ENCODE measurements around the gene WNK2.
"Not testable (repeated sequence)": the region's sequence is repeated elsewhere in the genome, so short reads cannot be mapped to it uniquely, and the experiment has no call there.

Gene WNK2

DNA sequence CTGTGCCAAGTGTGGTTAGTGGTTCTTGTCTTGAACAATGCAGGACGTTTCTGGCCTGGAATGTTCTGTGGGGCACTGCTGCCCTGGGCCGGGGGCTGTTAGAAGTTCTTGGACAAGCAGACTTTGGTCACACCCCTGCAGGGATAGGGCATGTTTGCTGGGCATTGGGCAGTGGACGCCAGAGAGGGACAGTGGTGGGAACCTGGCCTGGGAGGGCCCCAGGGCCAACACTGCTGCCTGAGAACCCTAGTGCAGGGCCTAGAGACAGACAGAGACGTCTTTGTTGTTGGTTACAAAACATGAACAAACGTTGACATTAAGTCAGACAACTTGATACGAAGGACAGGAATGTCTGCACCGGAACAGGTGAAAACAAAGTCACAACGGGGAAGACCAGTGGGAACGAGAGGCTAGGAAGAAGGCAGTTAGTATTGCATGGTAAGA lies 57.0 kb downstream of the WNK2 start:
- DNase-seq, result no peak

DNA sequence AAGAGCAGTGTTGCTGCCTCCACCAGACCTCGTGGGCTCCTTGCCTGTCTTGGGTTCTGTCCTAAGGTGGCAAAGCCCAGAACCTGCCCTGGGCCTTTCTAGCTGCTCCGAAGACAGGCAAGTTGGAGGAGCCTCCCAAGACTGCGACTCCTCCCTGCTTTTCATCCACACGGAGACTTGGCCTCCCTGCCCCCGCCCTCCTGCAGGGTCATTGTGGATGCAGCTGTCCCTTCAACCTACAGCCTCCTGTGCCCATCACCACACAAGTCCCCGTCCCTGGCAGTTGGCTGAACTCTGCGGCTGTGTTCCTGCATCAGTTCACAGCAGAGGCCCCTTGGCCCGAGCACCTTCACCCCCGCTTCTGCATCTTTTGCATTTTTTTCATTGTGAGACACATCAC lies 59.2 kb downstream of the WNK2 start:
- DNase-seq, result no peak

DNA sequence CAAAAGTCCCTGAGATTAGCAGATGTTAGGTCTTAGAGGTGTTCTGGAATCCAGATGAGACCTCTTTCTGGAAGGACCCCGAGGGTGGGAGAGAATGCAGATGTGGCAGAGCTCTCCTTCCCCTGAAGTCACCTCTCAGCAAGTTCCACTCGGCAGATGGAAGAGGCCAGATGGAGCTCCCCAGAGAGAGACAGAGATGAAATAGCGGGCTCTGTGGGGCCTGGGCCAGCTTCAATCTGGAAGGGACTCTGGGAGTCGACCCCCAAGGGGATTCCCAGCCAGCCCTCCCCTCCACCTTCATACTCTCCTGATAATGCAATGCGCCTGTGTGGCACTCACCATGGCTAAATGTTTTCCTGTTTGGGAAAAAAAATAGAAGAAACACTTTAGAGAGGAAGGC lies 60.2 kb downstream of the WNK2 start:
- DNase-seq, result peak; percentile 86 to 94

DNA sequence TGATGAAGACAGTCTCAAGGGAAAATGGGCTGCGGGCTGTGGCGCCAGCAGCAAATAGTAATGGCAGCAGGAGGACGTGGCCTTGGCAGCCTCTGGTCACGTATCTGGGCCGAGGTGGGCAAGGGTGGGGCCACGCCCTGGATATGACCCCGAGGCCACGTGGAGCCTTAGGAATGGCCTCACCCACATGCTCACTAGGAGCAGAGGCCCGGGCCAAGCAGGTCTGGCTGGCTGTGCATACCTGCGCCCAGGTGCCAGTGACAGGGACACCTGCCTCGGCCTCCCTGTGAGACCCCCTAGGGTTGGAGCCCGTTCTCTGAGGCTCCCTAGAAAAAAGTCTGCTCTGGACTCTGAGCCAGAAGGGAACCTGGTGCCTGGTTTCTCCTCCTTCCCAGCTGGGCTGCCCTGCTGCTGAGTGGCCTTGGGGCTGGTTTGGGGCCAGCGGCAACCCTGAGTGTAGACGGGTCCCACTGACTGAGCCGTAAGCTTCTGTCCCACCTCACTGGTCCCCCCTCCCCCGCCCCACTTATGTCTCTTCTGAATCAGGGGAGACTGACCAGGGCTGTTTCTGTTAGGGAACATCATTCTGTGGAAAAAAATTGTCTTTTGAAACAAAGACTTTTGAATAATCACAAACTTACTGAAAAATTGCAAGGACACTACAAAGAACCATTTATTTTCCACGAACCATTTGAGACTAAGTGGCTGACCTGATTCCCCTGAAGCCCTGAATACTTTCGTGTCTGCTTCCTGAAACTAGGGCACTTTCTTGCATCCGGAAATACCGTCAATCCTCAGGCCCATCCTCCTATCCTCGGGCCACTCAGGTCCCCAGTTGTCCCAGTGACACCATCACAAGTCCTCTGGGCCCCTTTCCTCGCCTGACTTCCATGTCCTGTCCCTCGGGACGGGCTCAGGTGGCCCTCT lies 60.8 kb downstream of the WNK2 start:
- peak in 1 of 2 experiments; percentile 27 for DNase-seq

DNA sequence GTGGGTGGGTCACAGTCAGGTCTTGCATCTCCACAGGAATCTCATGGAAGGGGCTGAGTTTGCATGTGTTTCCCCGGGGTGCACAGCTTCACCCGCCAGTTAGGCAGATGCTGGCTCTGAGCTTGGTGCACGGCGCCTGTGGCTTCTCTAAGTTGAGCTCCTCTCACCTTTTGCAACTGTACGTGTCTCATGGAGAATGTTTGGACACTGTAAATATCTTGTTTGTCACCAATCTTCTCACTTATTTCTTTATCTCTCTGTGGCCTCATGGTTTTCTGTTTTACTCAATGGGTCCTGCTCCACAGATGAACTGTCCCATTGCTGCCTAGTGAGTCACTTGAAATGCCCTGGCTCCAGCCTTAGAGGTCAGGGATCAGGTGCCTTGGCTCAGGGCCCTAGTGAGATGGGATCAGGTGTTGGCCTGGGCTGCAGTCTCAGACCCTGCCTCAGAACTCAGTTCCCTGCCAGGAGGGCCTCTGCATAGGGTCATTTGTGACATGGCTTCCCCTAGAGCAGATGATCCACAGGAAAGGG lies 61.6 kb downstream of the WNK2 start:
- no peak for DNase-seq

DNA sequence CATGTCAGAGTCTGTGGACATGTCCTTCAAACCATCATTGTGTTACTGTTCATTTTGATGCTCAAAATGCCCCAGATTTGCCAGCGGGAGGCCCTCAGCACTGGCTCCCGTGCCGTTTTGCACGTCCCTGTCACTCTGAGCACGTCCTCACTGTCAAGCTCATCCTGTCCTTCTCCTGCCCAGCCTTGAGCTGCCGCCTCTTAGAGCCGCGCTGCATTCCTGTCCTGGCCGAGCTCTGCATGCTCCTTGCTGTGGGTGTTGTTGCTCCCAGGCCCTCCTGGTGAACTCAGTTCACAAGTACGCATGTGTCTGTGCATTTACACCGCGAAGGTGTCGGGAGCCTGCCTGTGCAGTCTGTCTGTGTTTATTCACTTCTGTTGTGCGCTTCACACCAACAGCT lies 62.2 kb downstream of the WNK2 start:
- DNase-seq, result no peak

DNA sequence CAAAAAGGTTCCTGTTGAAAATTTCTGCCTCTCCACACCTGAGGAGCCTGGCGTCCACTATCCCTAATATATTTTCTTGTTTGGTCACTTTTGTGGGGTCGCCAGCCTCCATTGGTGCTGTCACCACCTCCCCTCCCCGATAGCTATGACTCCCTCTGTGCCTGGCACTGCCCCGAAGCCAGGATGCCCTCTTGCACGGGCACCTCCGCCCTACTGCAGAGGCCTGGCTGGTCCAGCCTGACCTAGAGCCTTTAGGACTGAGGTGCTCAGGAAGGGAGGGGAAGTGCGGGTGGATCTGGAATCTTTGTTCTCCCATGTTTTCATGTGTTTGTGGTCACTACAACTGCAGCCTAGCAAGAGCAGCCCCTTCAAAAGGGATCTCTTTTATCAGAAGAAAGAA lies 62.6 kb downstream of the WNK2 start:
- no peak for DNase-seq

DNA sequence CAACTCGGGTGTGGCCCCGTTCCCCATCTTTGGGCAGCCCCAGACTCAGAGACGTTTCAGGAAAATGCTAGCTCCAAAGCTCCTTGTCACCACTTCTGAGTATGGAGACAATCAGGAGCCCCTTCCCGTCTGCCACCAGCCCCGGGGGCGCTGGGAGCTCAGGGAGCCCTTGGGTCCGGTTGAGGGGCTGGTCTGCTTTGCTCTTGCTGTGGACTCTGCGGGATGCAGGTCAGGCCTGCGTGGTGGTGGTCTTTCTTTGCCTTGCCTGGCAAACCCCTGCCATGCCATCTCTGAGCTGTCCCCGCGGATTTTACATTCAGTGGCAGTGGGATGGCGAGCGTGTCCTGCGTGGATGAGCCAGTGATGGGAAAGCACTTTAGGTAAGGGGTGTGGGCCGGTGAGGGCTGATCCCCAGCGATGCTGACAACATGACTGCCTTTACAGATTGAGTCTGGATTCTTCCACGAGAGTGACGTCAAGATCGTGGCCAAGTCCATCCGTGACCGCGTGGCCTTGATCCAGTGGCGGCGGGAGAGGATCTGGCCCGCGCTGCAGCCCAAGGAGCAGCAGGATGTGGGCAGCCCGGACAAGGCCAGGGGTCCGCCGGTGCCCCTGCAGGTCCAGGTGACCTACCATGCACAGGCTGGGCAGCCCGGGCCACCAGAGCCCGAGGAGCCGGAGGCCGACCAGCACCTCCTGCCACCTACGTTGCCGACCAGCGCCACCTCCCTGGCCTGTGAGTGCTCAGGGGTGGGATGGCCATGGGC lies 63.3 kb downstream of the WNK2 start:
- DNase-seq, result no peak

DNA sequence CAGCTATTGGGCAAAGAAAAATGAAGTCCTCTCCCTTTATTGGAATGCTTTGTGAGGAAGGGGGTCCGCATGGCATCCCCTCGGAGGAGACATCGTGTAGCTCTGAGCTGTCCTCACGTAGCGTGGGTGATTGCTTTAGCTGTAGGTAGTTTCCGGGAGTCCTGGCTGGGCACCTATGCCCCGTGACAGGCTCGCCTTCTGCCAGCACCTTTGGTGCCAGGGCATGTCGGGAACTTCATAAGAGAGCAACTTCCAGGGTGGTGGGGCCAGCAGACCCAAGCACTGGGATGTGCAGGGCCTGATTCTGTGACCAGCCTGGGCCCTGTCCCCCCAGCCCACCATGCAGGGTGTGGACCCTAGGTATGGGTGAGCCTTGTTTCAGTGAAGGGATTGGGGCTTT lies 64.0 kb downstream of the WNK2 start:
- DNase-seq, result no peak

DNA sequence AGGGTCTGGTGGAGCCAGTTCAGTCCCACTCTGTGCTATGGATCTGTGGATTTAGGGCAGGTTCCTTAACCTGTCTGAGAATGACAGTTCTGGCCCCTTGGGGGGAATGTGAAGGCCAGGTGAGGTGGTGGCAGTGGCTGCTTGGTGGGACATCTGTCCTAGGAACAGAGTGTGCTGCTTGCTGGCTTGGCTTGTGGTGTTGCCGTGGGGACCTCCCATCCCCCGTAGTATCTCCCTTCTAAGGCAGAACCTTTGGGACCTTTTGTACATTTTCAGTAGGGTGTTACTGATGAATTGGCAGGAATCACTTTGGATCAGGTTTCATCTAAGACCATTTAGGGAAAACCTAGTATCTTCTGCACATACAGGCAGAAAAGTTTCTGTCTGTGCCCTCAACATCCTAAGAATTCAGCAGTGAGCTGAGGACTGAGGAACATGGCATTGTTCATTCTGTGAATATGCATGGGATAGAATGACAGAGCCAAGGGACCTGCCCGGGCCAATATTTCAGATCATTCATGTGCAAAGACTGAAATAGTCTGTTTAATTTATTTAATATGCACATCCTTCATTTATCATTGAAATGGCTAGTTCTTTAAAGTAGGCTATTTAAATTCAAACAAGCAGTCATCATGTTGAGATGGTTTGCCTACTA lies 64.6 kb downstream of the WNK2 start:
- no peak for DNase-seq

DNA sequence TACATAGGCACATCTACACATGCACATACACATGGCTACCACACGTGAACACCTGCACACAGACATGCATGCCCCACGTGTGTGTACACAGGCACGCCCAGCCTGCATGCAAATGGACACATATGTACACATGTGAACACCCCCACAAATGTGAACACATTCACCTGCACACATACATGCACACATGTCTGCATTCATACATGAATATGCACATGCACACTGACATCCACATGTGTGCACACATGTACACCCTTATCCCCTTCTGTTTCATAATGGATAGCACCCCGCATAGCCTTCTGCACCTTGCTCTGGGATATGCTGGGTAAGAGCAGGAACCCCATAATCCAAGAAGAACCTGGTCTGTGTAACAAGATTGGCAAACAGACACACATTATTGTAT lies 66.2 kb downstream of the WNK2 start:
- no peak for DNase-seq

DNA sequence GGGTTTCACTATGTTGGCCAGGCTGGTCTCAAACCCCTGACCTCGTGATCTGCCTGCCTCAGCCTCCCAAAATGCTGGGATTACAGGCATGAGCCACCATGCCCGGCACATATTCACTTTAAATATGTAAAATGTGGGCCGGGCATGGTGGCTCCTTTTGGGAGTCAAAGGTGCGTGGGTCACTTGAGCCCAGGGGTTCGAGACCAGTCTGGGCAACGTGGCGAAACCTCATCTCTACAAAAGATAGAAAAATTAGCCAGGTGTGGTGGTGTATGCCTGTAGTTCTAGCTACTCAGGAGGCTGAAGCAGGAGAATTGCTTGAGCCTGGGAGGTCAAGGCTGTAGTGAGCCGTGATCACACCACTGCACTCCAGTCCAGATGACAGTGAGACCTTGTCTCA lies 67.4 kb downstream of the WNK2 start:
- not testable (repeated sequence) for DNase-seq

DNA sequence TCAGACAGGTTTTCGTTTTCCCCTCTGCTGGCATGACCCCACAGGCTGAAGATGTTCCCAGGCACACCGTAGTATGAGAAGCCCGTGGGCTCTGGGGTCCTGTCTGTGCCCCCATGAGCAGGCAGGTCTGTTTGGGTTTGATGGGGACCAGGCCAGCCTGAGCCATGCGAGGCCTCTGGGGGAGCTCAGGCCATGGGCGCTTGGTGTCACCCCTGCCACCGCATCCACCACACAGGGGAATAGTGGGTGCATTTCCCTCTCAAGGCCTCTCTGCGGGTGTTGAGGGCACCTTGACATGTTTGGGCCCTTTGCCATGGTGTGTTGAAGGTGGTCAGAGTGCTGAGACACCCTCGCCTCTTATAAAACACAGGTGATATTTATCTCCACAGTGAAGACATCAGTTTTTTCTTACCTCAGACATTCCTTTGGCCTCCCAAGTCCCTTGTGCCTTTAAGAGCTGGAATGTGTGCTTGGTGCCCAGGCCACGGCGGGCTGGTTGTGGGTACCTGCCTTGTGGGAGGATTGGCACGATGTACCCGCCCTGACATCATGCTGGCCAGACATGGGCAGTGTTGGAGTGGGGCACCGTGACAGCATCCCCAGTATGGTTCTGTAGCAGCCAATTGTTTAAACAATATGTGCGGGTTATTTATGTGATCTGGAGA lies 68.3 kb downstream of the WNK2 start:
- DNase-seq, result no peak

DNA sequence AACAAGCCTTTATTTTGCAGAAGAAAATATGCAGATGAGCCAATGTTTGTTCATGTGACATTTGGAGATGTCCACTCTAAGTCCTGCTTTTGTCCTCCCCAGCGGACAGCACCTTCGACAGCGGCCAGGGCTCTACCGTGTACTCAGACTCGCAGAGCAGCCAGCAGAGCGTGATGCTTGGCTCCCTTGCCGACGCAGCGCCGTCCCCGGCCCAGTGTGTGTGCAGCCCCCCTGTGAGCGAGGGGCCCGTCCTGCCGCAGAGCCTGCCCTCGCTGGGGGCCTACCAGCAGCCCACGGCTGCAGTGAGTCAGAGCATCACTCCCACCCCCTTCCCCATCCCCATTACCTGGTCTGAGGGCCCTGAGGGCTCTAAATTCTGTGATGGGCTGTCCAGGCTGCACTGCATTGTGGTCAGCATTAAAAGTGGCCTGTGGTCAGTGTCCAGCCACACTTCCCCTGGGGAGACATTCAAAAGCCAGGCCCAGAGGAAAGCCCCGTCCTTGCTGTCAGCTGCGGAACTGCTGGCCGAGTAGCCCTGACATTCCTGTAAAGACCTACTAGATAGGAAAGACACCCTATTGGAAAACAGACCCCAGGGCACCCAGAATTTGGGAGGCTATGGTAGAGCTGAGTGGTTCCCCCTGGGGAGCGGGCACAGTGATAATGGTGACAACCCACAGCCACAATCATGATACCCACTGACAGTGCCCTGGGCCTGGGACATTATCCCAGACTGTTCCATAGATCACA lies 69.0 kb downstream of the WNK2 start:
- DNase-seq, result no peak

DNA sequence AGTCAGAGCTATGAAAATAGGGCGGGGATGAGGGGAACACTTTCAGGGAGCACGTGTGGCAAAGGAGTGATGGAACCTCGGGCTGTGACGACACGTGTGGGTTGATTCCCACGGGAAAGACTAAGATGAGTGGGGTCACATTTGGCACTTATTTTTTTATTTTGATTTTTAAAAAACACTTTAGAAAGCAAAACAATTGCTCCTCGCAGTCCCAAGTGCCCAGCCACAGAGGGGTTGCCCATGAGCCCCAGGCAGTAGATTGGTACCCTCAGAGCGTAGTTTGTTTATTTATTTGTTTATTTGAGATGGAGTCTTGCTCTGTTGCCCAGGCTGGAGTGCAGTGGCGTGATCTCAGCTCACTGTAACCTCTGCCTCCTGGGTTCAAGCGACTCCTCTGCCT lies 69.7 kb downstream of the WNK2 start:
- no peak for DNase-seq

DNA sequence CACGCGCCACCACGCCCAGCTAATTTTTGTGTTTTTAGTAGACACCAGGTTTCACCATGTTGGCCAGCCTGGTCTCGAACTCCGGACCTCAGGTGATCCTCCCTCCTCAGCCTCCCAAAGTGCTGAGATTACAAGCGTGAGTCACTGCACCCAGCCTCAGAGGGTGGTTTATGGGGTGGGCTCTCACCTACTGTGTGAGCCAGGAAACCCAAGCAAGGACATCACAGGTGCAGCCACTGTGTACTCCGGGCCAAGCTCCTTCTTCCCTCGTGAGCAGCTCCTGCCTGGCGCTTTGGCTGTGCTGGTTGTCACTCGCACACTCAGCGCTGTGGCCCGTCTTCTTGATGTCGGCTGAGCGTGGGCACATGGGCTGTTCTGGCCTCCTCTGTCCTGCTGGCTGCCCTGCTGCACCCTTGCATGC lies 70.1 kb downstream of the WNK2 start:
- DNase-seq, result no peak

DNA sequence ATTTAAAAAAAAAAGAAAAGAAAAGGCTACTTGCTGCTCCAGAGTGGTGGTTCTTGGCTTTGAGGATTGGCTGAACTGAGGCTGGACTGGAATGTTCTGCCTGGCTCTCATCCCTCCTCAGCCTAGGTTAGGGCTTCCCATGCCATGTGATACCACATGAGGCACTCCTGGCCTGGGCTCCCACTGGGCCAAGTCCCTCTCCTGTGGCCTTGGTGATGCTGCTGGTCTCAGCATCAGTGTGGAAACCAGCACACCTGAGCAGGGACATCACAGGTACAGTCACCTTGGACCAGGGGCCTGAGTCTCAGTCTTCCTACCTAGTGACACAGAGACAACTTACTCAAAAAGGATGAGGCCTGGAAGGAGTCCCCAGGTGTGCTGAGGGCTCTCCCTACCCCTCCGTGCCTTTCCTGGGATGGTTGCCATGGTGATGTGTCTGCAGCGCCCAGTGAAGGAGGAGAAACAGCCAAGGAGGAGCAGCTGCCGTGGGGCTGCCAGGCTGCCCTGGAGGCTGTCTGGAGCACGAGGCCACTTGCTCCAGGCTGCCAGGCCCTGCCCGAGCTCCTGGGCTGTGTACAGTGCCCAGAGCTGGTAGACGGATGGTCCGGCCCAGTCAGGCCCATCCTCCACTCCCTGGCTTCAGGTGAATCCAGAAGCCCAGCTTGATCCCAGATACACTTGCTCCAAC lies 71.0 kb downstream of the WNK2 start:
- DNase-seq, result peak; percentile 80 to 91

DNA sequence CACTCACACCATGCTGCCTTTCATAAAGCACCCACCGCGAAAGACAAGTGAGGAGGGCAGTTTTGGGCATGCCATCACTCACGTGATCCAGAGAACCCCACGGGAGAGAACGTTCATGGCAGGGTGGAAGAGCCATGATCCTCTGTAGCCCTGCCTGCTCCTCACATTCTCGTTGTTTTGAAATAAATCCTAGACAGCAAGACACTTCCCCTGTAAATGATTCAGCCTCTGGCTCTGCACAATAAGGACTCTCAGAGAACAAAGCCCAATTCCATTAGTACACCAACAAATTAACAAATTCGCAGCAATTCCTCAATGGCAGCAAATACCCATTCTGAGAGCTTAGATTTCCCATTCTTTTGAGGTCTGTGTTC lies 71.5 kb downstream of the WNK2 start:
- no peak for DNase-seq

DNA sequence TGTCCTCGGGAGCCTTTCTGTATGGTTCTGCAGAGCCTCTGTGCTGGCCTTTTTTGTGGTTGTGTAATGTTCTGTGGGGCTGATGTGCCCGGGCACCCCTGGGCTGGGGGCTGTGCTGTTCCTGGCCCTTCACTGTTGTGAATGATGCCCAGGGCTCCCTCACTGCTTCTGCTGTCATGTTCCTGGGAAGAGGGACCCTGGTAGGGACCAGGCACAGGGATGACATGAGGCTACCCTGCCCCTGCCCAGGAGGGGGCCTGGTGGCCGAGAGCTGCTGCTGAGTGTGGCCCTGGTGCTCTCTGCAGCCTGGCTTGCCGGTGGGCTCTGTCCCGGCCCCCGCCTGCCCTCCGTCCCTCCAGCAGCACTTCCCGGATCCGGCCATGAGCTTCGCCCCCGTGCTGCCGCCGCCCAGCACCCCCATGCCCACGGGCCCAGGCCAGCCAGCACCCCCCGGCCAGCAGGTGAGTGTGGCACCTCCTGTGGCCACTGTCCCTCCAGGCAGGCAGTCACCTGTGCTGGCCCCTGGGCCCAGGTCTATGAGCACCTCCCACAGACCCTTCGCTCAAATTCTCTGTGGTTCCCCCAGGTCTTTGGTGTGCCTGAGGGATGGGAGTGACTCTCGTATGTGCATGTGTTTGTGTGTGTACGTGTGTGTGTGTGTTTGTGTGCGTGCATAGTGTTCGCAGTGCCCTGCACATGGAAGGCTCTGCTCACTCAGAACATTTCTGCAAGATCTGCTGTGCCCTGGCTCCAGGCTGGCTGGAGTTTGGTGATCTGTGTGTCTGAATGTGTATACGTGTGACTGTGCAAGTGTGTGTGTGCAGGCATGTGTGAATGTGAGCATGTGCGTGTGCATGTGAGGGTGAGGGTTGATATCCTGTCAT lies 72.3 kb downstream of the WNK2 start:
- no peak for DNase-seq

Data from NCI-H524 (cell line).